NCI-H1092 (cell line): Measurements from ENCODE around the gene DNAI4.
"Not testable (repeated sequence)": the region's sequence is repeated elsewhere in the genome, so short reads cannot be mapped to it uniquely, and the experiment has no call there.

Experiments
- DNase-seq: peaks from one replicate; lab custom pipeline; 2025; lab: John Stamatoyannopoulos, UW

The DNAI4 gene, protein sequence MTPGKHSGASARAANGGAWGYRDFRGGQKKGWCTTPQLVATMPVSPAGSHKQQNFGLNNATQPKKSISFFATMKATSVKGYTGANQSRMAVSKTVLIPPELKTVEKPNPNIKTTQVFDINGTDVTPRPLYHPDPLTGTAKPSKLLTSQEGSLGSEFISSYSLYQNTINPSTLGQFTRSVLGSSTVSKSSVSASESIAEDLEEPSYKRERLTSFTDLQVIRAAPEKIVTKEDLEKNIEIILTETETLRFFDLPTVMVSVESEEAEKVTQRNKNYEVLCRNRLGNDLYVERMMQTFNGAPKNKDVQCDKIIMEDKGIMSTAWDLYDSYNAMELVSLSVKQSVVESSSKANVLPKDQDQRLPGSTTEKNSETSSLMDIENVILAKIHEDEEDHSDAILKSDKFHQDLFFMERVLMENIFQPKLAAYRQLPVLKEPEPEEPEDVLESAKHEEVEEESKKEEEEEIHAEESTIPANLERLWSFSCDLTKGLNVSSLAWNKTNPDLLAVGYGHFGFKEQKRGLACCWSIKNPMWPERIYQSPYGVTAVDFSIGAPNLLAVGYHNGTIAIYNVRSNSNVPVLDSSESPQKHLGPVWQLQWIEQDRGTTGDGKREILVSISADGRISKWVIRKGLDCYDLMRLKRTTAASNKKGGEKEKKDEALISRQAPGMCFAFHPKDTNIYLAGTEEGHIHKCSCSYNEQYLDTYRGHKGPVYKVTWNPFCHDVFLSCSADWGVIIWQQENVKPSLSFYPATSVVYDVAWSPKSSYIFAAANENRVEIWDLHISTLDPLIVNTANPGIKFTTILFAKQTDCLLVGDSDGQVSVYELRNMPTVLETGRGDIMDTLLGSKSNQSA

DNA sequence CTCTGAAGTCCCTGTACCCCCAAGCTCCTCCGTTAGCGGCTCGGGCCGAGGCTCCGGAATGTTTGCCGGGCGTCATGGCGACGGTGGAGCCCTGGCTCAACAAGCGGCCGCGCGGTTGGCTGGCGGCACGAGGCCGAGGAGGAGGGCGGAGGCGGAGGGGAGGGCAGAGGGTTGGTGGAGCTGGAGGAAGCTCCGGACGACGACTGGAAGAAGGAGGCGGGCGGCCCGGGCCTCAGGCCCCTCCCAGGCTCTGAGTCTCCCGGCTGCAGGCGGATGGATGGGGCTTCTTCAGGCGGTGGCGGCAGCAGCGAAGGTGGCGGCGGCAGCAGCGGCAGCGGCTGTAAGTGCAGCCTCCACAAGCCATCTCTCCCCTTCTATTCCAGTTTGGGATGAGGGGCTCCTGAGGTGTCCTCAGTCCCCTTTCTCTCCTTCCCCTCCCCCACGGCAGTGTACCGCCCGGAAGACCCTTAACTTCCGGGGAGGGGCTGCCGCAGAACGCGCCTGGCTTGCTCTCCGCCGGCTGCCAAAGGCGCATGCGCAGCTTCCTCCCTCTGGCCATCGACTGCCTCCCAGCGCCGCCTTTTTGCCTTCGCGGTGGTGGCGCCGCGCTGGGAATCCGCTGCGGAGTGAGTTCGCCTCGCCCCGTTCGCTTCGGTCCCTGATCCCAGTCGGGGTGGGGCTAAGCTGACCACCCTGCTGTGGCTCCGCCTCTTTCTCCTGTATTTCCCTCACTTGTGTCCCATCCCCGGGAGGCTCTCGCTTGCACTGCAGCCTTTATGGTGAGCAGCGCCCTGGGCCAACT, at the start of gene DNAI4, which contains the start of gene MIER1:
Gene DNAI4 (minus strand): TSS at position 101 of the 802 bp plus-strand sequence. CDS start 25 bp downstream, at position 76.
Gene MIER1 (plus strand): TSS at position 235 of the 802 bp plus-strand sequence. CDS start 39 bp downstream, at position 274.
- DNase-seq: peak; percentile 94

GRCh38 chr1:66968574-66968973, 43.9 kb upstream of the DNAI4 start:
- DNase-seq: no peak

- DNase-seq: not testable (repeated sequence)
Observed at GRCh38 chr1:66966188-66966873, 41.7 kb upstream of the DNAI4 start.

DNA sequence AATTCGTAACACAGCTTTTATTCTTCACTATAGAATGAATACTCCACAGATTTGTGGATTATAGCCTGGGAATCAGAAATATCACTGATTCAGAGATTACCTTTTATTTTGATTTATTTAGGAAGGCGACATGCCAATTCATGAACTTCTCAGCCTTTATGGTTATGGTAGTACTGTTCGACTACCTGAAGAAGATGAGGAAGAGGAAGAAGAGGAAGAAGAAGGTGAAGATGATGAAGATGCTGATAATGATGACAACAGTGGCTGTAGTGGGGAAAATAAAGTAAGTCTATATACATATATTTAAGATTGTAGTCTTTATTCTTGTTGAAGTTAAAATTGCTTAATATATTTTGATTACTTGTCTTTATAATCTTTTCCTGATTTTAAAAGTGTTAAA, 33.3 kb upstream of the DNAI4 start:
- no peak for DNase-seq

DNA sequence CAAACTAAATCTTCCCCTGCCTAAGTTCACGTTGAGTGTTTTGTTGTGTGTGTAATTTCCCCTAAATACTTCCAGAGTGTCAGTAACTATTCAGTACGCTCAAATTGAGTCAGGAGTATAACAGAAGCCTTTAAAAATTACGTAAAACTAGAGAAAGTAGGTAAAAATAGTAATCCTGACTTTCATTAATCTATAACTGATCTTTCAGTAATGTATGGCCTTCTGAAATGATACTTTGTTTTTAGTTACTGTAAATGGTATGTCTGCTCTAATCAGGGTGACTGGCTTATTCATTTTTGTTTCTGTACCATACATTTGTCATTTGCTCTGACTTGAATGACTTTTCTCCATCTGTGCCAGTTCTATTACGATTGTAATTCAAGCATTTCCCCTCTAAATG, 29.6 kb upstream of the DNAI4 start:
- no peak for DNase-seq

- no peak for DNase-seq
Observed at GRCh38 chr1:66951513-66951912, 26.9 kb upstream of the DNAI4 start.

- no peak for DNase-seq
Observed at GRCh38 chr1:66947267-66947666, 22.6 kb upstream of the DNAI4 start.

GRCh38 chr1:66945316-66945715, 20.7 kb upstream of the DNAI4 start:
- no peak for DNase-seq

DNA sequence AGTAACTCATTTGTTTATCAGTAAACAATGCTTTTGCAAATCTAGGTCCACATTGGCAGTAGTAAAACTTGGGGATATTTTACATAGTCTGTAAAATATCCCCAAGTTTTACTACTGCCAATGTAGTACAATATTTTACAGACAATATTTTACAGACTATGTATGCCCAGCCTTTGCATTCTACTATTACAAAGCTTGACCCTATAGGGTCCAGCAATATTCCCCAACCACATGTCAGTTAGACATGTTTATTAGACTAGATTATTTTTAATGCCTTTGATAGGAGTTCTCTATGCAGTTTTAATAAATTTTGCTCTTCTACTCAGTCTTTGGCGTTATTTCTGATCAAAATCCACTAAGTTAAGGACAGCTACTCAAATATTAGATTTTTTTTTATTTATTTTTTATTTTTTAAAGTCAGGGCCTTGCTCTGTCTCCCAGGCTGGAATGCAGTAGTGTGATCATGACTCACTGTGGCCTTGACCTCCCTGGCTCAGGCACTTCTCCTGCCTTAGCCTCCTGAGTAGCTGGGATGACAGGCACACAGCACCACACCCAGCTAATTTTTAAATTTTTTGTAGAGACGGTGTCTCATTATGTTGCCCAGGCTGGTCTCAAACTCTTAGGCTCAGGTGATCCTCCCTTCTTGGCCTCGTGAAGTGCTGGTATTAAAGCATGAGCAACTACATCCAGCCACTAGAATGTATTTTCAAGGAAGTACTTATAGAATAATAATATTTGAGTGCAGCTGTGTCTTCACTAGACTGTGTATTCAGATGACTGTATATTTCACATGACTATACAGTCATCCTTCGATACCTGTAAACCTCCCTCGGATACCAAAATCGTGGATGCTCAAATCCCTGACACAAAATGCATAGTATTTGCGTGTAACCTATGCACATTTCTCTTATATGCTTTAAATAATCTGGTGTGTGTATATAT, 19.9 kb upstream of the DNAI4 start:
- no peak for DNase-seq

DNA sequence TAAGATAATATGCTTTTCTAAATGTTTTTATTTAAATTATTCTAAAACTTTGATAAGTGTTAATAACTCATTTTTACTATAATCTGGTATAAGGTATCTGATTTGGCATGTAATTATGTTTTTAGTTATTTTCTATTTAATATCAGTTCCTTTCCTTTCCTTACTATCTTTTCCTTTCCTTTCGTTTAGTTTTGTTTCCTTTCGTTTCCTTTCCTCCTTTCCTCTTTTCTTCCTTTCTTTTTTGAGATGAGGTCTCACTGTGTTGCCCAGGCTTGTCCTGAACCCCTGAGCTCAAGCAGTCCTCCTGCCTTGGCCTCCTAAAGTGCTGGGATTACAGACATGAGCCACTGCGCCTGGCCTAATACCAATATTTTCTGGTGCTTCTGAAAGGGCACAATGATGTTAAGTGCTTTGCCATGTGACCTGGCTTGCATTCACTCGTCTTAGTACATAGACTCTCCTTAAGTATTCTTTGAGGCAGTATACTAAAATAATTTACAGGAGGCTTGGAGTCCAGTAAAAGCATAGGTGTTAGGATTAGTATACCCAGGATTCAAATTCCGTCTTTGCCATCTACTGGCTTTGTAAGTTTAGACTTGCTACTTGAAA, 18.8 kb upstream of the DNAI4 start:
- DNase-seq: no peak

DNA sequence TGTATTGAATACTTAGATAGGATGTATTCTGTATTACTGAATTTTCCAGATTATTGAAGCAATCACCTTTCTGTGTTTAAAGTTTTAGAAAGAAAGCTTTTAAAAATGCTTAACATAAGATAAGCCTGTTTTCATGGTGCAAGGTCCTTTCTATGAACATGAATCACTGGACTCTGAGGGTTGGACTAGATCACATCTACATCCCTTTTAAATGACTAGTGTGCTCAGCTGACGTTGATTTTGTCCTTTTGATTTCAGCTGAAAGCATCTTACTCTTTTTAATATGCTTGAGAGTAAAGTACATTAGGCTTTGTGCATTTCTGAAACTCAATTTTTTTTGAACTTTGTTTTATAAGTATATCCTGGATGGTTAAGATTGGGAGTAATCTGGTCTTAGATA, 16.3 kb upstream of the DNAI4 start:
- no peak for DNase-seq

- no peak for DNase-seq
Observed at GRCh38 chr1:66938613-66939012, 14.0 kb upstream of the DNAI4 start.

GRCh38 chr1:66937529-66938234, 13.0 kb upstream of the DNAI4 start:
- DNase-seq: no peak

DNA sequence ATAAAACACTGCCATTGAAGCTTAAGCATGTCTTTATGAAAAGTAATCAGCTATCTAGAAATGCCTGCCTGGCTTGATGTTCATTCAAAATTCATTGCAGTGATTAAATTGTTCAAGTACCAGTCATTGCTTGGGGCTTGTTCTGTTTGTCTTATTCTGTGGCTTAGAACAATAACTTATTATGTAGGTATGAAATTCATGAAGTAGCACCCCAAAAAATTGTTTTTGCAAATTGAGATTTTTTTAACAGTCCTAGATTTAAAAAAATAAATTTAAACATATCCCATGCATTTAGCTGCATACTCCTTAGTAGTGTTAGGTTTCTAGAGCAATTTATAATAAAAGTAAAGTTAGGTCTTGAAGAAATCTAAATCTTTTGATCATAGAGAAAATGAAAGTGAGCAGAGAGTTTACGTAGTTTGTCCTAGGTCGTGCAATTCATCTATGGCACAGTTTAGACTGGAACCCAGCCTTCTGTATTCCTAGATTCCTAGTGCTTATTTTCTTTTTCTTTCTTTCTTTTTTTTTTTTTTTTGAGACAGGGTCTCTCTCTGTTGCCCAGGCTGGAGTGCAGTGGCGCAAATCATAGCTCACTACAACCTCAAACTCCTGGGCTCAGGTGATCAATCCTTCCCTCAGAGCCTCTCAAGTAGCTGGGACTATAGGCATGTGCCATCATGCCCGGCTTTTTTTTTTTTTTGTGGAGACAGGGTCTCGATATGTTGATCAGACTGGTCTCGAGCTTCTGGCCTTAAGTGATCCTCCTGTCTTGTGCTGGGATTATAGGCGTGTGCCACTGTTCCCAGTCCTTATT, 9.4 kb upstream of the DNAI4 start:
- DNase-seq: no peak

DNA sequence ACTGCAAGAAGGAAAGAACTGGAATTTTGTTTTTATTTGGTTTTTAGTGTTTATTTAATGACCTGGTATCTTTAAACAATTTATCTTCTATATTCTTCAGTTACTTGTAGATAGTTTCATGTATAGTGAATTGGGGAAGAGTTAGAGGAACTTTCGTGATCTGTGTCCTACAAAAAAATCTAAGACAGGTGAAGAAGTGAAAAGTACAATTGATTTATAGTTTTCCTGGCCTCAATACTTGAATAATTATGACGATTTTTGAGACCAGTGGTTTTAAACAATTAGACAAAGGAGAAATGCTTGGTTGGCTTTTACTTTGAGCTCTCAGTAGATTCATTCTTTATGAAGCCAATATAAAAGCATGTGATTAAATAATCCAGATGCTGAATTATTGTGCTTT, 7.6 kb upstream of the DNAI4 start:
- DNase-seq: no peak

GRCh38 chr1:66931590-66931989, 6.9 kb upstream of the DNAI4 start:
- DNase-seq: no peak

DNA sequence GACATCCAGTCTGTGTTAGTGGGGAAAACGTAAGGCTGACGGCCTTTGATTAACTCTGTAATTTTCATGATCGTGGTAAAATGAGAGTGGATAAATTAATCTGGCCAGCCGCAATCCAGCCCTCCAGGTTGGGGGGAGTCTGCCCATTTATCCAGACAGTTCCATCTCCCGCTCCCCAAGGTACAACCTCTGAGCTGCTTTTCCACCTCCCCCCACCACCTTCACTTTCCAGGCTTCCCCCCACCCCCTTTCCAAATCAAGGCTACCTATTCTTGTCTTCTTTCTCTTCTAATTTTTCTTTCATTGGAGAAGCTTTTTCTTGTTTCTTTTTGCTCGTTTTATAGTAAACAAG, 6.1 kb upstream of the DNAI4 start:
- no peak for DNase-seq

- DNase-seq: peak; percentile 87
Observed at GRCh38 chr1:66929999-66930822, 5.6 kb upstream of the DNAI4 start.
